AG08396 (cell line): ENCODE results near the gene LGSN.
"Not testable (repeated sequence)": the region's sequence is repeated elsewhere in the genome, so short reads cannot be mapped to it uniquely, and the experiment has no call there.

Source experiments
- DNase-seq: peaks from one replicate; pipeline ENCODE4 v3.0.0; 2012; ENCODE audit warnings: low spot score, mixed read lengths

Gene LGSN

GRCh38 chr6:63230511-63230910 lies 89.3 kb downstream of the LGSN start:
- not testable (repeated sequence) for DNase-seq

DNA sequence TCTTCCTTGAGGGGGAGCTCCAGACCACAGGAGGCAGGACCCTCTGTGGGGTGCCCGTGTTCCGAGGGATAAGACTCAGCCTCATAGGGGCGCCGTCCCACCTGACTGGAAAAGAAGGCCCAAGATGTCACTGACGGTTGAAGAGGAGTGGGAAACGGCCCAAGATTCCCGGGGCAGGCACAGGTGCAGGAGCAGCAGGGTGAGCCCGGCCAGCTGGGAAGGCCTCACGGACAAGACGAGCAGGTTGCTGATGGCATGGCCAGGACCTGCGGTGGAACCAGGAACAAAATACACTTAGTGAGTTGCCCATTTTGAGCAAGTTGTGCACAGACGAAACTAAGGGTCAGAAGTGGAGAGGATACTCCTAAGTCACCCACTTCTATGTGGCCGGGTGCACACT lies 89.8 kb downstream of the LGSN start:
- DNase-seq, result not testable (repeated sequence)

- not testable (repeated sequence) for DNase-seq
Observed at GRCh38 chr6:63227928-63228894, 91.6 kb downstream of the LGSN start.

GRCh38 chr6:63225987-63226386 lies 93.8 kb downstream of the LGSN start:
- not testable (repeated sequence) for DNase-seq
